Left colon (tissue), 2 donors: ENCODE results near the gene TRIM63. TPM values are rescaled to one million over a fixed set of nuclear protein-coding genes. Genes with fewer than 3 reads are reported as not detected.
"Not testable (repeated sequence)": the region's sequence is repeated elsewhere in the genome, so short reads cannot be mapped to it uniquely, and the experiment has no call there.

Experiments
- ATAC-seq: fragments of 200-7000 bp; cut with Tn5 transposase; one replicate; pipeline ENCODE4 v1.9.1; 2020; ENCODE audit warnings: mild to moderate bottlenecking, moderate library complexity
- DNase-seq, 2 donors: peaks; one replicate each; pipeline ENCODE4 v3.0.0-alpha.2; 2020
- intact Hi-C, 2 donors: fragments of 100-400 bp; cut with DNase I in 1 of 2; cut with micrococcal nuclease in 1 of 2; formaldehyde crosslinking; loops; one replicate each; pipeline versions ENCODE4 v1.11.2 to v1.14.0; 2022; cut with DNase I, micrococcal nuclease
- total RNA-seq, 2 donors: library from RNA; stranded (reverse); fragmentation: NEBNext Ultra II Directional; extraction: Animal tissue kit (Norgen Biotek cat#: 25700); gene quantifications; one replicate each; pipeline ENCODE4 v1.2.1, GENCODE V29; 2021
- donor health status: DM: no; HTN: no; CAD: no.
- donor health status: DM: yes; HTN: yes; CAD: no.

TRIM63 gene
- total RNA-seq, 2 donors from 2014 or later, result 0.15 to 0.25 TPM

DNA sequence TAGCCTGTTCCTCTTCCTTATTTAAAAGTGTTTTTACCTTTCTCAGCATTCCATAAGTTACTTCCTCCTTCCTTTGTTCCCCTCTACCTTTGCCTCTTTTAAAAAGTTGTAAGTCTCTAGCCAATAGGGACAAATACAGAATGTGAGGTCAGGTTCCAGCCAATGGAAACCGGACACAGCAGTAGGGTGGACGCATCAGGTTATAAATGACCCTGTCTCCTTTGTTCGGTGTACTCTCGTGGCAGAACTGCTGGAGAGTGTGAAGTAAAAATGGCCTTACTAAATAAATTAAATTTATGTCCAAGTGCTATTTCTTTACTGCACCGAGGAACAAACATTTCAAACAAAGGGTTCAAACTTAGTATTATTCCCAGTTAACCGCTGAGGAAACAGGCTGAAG, 26.1 kb upstream of the TRIM63 start:
- ATAC-seq, DNase-seq, intact Hi-C loops: not testable (repeated sequence)

GRCh38 chr1:26092422-26092821, 25.0 kb upstream of the TRIM63 start:
- intact Hi-C loops, result no loop called here
- ATAC-seq, result no peak
- no peak for DNase-seq

DNA sequence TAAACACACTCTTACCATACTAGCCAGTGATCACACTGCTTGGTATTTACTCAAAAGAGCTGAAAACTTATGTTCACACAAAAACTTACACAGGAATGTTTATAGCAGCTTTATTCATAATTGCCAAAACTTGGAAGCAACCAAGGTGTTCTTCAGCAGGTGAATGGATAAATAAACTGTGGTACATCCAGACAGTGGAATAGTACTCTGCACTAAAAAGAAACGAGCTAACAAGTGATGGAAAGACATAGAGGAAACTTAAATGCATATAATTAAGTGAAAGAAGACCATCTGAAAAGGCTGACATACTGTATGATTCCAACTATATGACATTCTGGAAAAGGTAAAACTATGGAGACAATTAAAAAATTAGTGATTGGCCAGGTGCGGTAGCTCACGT, 23.5 kb upstream of the TRIM63 start:
- ATAC-seq (no peak), DNase-seq (no peak)
- intact Hi-C loops, result no loop called here

- ATAC-seq, result no peak
- intact Hi-C loops, result no loop called here
- DNase-seq, result no peak
Measured at GRCh38 chr1:26089125-26089524, 21.7 kb upstream of the TRIM63 start.

- no peak for DNase-seq
- intact Hi-C loops, result no loop called here
- no peak for ATAC-seq
Measured at GRCh38 chr1:26084844-26085243, 17.4 kb upstream of the TRIM63 start.

GRCh38 chr1:26084091-26084561, 16.7 kb upstream of the TRIM63 start:
- intact Hi-C loops, result no loop called here
- no peak for ATAC-seq
- no peak for DNase-seq

- intact Hi-C loops, result no loop called here
- no peak for DNase-seq
Measured at GRCh38 chr1:26083208-26083607, 15.8 kb upstream of the TRIM63 start.

GRCh38 chr1:26082020-26082350, 14.6 kb upstream of the TRIM63 start:
- intact Hi-C loops, result no loop called here
- ATAC-seq, result no peak

More at GRCh38 chr1:26083208-26083607, 15.8 kb upstream of the TRIM63 start:
- ATAC-seq, result no peak

GRCh38 chr1:26081267-26082019, 14.0 kb upstream of the TRIM63 start:
- intact Hi-C loops, result no loop called here
- no peak for ATAC-seq
- no peak for DNase-seq

More at GRCh38 chr1:26082020-26082350, 14.6 kb upstream of the TRIM63 start:
- DNase-seq, result no peak

DNA sequence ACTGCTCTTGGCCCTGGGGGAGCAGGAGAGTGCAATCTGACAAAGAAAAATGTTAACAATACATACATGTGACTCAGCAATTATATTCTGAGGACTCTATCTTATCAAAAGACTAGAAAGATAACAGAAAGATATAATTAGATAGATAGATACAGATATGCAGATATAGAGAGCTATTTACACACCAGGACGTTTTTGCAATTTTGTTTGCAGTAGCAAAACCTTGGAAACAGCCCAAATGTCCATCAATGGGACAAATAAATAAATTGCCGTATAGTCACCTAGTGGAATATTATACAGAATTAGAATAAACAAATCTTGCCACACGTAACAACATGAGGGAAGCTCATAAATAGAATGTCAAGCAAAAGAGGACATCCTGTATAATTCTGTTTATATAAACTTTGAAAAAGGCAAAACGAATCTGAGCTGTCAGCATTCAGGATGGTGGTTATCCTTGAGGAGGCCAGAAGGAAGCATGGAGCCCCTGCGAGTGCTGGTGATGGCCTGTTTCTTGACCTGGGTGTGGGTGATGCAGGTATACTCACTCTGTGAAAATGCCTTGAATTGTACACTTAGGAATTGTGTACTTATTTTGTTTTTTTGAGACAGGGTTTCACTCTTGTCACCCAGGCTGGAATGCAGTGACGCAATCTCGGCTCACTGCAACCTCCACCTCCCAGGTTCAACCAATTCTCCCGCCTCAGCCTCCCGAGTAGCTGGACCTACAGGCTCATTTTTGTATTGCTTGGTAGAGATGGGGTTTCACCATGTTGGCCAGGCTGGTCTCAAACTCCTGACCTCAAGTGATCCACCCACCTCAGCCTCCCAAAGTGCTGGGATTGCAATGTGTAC, 12.8 kb upstream of the TRIM63 start:
- intact Hi-C loops, result no loop called here
- ATAC-seq, result no peak

DNA sequence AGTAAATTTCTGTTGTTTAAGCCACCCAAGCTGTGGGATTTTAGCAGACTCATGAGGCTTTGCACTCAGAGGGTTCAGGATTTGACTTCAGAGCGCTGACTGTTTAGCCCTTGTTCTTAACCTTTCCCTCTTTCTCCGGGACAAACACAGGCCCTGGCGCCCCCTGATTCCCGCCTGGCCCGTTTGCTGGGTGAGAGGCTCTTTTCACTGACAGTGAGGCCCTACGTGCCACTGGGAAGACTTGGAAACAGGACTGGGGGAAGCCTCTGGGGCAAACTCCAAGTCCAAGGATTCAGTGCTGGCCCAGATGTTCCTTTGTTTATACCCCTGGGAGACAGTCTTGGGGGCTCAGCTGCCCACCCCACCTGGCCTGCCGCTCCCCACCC, 11.7 kb upstream of the TRIM63 start:
- ATAC-seq, result no peak
- intact Hi-C loops, result no loop called here
- DNase-seq, result no peak

More for the DNA sequence above, 12.8 kb upstream of the TRIM63 start:
- no peak for DNase-seq

DNA sequence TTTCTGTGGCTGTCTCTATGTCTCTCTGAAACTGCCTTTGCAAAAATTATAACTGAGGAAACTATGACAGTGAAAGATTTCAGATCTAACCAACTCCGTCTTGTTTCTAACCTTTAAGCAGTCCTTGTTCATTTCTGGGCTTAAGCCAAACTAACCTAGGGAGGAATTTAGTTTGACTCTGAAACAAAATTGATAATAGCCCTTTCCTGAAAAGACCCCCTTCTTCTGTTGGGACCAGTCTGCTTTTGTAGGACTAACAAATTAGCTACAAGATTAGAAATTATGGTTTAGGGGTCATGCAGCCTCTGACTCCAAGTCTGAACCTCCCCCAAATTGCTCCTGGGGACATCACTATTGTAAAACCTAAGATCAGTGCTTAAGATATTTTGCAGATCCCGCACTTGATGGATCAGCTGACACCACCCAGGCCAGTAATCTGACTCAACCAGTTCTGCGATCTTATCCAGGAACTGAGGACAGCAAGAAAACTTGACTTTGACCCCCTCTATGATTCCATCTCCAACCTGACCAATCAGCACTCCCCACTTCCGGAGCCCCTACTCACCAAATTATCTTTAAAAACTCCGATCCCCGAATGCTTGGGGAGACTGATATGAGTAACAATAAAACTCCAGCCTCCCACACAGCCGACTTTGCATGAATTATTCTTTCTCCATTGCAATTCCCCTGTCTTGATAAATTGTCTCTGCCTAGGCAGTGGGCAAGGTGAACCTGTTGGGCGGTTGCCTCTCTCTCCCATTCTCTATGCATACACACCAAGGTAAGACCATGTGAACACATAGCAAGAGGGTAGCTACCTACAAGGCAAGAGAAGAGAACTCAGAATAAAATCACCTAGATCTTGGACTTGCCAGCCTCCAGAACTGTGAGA, 11.1 kb upstream of the TRIM63 start:
- intact Hi-C loops, result no loop called here
- ATAC-seq (peak; percentile 80), DNase-seq (peak in 1 of 2 donors; percentile 47)

DNA sequence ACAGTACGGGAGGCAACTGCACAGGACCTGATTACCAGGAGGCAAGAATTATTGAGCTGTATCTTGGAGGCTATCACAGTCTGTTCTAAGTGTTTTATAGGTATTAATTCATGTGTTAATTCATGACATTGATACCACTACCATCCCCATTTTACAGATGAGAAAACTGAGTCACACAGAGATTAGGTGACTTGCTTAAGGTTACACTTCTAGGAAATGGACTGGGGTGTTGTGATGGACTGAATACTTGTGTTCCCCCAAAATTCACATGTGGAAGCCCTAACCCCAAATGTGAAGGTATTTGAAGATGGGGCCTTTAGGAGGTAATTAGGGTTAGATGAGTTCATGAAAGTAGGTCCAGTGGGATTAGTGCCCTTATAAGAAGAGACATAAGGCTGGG, 10.1 kb upstream of the TRIM63 start:
- intact Hi-C loops, result no loop called here
- ATAC-seq (no peak), DNase-seq (no peak)

DNA sequence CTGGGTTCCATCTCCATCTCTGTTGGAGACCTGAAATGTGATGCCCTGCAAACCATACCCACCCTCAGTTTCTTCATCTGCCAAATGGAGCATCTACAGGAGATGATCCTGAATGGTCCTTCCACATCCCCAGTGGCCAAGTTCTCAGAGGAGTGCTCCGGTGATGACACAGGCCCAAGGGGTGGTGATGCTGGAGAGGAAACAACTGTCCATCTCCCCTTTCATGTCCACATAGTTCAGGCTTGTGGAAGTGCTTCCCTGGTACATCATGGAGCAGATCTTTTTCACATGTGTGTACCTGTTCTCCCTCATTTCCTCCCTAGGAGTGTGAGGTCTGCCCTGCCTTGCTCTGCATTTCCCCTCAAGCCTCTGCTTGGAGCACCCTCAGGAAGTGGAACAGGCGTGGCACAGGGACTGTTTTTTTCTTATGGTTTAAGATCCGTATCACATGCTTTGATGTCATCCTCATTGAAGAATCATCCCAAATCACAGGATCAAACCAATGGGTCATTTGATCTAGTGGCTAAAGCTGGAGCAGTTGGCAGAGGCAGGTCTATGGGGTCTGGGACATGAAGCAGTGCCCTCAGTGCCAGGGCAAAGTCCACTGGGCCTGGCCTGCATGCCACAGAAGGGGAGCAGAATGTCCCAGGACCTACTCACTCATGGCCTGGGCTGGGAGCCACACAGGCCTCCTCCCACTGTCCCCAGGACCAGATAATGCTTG, 8.2 kb upstream of the TRIM63 start:
- intact Hi-C loops, result no loop called here
- DNase-seq, result no peak
- ATAC-seq, result peak; percentile 47

DNA sequence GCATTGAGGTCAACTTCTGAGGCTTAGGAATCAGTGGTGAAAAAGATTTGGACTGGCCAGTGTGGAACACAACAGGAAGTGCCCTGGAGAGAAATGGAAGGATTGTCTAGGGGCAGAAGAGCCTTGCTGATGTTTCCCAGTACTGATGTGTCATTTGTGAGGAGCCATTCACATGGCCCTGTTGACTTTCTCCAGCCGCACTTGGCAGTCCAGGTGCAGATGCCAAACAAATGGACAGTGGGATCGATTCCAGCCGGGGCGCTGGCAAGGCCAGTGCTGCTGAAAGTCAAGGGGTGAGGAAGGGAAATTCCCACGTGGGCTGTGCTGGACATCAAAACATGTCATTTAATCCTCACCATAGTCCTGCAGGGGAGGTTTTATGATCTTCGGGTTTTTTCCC, 4.9 kb upstream of the TRIM63 start:
- ATAC-seq, result no peak
- intact Hi-C loops, result no loop called here
- DNase-seq, result no peak

- ATAC-seq (no peak), DNase-seq (no peak)
- intact Hi-C loops, result no loop called here
Measured at GRCh38 chr1:26070963-26071342, 3.5 kb upstream of the TRIM63 start.

DNA sequence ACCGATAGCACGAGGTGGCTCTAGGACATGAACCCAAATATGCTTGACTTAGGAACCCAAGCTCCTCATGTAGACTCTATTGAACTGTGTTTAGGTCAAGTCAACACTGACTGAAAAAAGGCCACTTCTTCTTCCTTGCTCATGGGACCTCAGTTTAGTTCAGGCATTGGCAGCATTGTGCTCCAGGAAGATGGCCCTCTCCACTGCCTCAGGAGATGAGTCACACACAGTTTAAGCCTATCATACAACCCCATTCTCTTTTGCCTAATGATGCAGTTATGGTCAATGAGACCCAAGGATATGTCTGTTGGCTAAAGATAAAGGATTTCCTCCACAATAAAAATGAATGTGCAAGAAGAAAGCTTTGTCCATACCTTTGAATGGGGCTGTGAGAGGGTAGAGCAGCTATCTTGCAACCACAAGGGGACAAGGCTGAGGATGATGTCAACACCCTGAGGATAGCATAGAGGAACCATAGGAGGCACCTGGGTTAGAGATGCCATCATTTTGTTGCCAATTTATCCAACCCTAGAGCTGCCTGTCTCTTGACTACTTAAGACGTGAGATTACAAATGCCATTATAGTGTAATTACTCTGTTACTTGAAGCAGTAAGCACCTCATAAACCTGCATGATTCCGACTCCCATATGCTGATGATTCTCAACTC, 3.0 kb upstream of the TRIM63 start:
- no peak for DNase-seq
- intact Hi-C loops, result no loop called here
- no peak for ATAC-seq

DNA sequence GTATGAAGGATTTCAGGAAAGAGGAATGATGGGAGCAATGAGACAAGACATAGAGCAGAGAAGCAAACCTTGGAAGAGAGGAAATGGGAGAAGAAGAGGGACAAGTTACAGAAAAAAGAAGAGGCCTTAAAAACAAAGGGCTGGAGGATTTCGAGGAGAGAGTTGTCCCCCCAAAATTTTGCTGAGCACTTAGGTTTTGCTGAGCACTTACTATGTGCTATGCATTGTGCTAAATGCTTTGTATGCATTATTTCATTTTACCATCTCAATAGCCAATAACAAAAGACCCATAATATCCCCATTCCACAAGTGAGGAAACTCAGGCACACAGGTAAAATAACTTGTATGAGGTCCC, 2.5 kb upstream of the TRIM63 start:
- intact Hi-C loops, result no loop called here
- DNase-seq, result no peak
- ATAC-seq, result no peak
